Testis (tissue), 2 donors: Measurements from ENCODE around the gene RUNX1.

Source experiments
- POLR2A ChIP-seq: fragments of 450-650 bp; IDR thresholded peaks from one replicate; pipeline ENCODE4 v1.6.1; 2017; ENCODE audit warnings: antibody characterized with exemption, mild to moderate bottlenecking, moderate library complexity
- TF ChIP-seq, protein P1 (sequence below), 3 experiments: fragments of 450-650 bp in 2 of 3; fragments of 200-600 bp in 1 of 3; sonication (generic) in 1 of 3; IDR thresholded peaks; one replicate each; pipeline ENCODE4 v1.5.1; 2016 to 2019; ENCODE audit warnings: antibody characterized with exemption in 3 of 3, mild to moderate bottlenecking in 2 of 3, moderate library complexity in 1 of 3

DNA sequence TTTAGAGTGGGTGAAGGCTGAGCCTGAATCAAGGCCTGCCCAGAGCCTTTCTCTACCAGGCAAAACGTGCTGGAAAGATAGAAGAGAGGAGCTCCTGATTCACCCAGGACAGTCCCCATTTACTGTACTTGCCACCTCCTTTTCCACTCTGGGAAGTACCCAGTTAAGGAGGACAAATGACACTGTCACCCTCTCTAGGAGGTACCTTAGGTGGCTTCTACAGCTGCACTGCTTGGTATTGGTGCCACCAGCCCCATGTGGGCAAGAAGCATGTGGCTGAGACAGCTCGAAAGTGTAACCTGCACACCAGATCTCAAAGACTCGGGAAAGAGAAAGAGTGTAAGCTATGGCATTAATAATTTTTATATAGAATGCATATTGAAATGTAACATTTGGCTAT, 42.3 kb downstream of the RUNX1 start:
- TF ChIP-seq, protein P1, sequence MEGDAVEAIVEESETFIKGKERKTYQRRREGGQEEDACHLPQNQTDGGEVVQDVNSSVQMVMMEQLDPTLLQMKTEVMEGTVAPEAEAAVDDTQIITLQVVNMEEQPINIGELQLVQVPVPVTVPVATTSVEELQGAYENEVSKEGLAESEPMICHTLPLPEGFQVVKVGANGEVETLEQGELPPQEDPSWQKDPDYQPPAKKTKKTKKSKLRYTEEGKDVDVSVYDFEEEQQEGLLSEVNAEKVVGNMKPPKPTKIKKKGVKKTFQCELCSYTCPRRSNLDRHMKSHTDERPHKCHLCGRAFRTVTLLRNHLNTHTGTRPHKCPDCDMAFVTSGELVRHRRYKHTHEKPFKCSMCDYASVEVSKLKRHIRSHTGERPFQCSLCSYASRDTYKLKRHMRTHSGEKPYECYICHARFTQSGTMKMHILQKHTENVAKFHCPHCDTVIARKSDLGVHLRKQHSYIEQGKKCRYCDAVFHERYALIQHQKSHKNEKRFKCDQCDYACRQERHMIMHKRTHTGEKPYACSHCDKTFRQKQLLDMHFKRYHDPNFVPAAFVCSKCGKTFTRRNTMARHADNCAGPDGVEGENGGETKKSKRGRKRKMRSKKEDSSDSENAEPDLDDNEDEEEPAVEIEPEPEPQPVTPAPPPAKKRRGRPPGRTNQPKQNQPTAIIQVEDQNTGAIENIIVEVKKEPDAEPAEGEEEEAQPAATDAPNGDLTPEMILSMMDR (IDR thresholded peaks at IDR 0.05), result no peak
- no peak for TF ChIP-seq POLR2A
